Adipose tissue (tissue), 3 donors: Measurements from ENCODE around the gene PRUNE1. TPM values are rescaled to one million over a fixed set of nuclear protein-coding genes. Genes with fewer than 3 reads are reported as not detected.

Experiments used
- H3K27ac ChIP-seq: one replicate; pipeline ENCODE4 v1.5.1; 2013; ENCODE audit warnings: low read depth, low read length
- whole genome bisulfite sequencing, 3 donors: extraction: QIAGEN DNeasy Blood & Tissue Kit; methylation state at CpG; one replicate each; pipeline ENCODE4 v1.1.7; 2013; 5-methylcytosine and 5-hydroxymethylcytosine counted together
- polyA plus RNA-seq, 3 donors: library from polyadenylated mRNA; stranded (reverse); fragments of 200-250 nt; gene quantifications; one replicate each; pipeline ENCODE4 v1.2.3, GENCODE V29; 2013
- donor health status: healthy with polysubstance abuse.
- donor health status: Bipolar disorder and iron deficiency.
- donor health status: healthy.

Gene PRUNE1
- polyA plus RNA-seq, 3 donors = 8.6 to 14.2 (median 9.9) TPM

DNA sequence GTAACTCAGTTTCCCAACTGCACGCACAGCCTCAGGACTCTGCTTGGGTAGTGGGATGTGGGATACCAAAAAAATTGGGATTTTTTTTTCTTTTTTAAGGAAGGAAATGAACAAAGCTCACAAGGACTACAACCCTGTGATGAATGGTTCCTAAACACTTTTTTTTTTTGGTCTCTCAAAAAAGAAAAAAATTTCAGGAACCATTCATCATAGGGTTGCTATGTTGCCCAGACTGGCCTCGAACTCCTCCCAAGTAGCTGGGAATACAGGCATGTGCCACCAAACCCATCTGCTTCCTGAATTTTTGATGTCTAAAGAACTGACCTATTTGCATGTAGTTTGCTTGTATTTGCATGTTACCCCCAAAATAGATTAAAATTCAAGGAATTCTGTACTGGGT is 8.3 kb upstream of the PRUNE1 start:
- 70 to 87% (median 80%) methylated on average over 2 of the region's 2 CpGs for WGBS, 3 donors
- H3K27ac ChIP-seq = no peak overlapping the region

GRCh38 chr1:151000408-151000807 is 7.8 kb upstream of the PRUNE1 start:
- no peak overlapping the region for H3K27ac ChIP-seq
- WGBS, 3 donors = 89 to 96% (median 94%) methylated on average over 3 of the region's 3 CpGs

DNA sequence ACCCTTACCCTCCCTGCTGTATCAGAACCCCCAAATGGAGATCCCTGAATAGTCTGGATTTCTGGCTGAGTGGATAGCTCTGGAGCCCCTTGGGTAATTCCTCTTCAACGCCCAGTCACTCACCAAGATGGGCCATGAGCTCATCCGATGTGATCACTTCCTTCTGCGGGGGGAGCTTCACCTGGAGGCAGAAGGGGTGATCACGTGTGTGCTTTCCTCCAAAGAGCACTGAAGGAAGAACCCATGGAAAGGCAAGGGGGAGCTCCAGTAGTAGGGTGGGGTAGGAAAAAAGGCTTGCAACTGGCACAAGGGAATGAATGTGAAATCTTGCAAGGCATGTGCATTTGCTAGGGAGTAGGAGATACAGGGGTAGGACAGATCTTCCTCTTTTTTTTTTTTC is 6.6 kb upstream of the PRUNE1 start:
- WGBS, 3 donors = 45 to 82% (median 58%) methylated on average over 4 of the region's 4 CpGs
- H3K27ac ChIP-seq = no peak overlapping the region

DNA sequence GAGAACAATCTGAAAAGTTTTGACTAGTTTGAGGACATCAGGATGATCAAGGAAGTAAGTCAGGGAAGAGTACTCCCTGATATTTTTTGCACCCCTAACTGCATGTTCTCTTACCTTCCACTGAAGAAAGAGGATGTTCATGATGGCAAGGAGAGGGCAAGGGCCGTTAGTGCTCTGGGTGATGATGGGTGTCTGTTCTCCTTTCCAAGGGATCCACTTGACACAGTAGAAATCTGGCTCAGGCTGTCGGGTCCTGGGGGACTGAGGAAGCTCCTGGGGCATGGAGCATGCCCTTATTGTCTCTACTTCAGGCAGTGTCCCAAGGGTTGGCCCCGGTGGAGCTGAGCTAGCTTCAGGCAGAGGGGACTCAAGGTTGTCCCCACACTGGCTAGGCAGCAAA is 6.2 kb upstream of the PRUNE1 start:
- 62 to 82% (median 64%) methylated on average over 3 of the region's 3 CpGs for WGBS, 3 donors
- H3K27ac ChIP-seq = no peak overlapping the region

DNA sequence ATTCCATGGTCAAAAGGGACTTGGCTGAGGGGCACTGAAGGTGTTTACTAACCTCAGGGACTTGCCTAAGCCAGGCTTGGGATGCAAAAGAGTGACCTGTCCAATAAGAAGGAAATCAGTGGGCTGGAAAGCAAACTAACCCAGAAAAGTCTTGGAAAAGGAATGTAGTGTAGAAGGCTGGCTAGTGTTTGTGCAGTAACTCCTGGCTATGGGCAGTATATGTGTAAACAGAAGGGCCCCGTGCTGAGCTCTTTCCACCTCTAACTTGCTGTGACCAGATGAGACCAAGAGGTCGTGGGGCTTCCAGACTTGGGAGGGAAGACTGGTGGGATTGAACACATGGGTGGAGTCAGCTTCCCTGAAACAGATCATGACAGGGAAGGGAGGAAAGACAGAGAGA is 5.6 kb upstream of the PRUNE1 start:
- WGBS, 3 donors = 26 to 48% (median 38%) methylated on average over 2 of the region's 2 CpGs
- no peak overlapping the region for H3K27ac ChIP-seq

DNA sequence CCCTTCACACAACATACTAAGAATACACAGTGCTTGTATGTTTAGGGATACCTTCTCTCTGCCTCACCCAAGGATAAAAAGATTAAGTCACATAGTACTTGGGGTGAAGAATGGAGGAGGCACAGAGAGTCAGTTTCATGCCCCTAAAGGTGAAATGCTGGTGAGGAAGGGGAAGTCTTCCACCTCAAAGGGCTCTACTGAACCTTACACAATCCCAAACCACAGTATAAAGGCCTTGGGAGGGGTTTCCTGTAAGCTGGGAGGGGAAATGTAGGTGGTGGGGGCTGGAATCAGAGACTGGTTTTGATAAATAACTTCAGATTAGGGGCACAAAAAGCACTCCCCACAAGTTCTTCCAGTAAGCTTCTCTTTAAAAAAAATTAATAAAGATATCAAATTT is 5.1 kb upstream of the PRUNE1 start:
- H3K27ac ChIP-seq = peak overlapping the region; percentile 2

- H3K27ac ChIP-seq = no peak overlapping the region
- 2 to 21% (median 20%) methylated on average over 4 of the region's 4 CpGs for WGBS, 3 donors
Observed at GRCh38 chr1:151005729-151006319, 2.4 kb upstream of the PRUNE1 start.

DNA sequence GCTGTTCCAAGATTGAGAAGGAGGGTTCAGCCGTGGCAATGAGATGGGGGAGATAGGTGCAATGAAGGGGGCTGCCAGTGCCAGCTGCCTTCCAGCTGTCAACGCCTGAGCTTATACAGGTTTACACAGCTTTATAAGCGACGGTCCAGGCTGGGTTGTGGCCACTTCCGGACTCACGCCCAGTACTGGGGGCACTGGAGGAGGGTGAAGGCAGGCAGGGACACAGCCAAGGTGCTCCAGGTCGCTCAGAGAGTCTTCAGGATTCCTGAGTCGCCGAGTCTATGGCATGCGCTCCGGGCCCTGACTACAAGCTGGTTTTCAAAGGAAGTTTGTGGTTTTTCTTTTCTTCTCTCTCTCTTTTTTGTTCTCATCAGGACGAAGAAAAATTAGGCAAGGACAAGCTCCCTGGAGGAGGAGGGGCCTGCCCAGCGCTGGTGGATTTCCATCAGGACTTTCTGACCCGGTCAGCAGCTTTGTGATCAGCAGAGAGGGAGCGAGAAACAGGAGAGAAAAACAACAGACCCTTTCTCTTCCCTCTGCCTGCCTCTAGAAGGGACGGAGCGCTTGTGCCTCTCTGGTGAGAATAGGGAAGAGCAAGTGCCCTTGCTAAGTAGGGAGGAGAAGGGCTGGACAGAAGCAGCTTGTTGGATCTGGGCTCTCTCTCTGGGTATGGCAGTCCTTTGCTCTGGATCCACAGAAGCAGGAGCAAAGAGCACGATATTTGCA is 1.8 kb upstream of the PRUNE1 start, which contains the start of gene MINDY1:
Gene MINDY1 (minus strand): TSS at position 576 of the 726 bp plus-strand sequence. CDS start 4,285 bp downstream, outside the sequence.
- WGBS, 3 donors = 1 to 3% (median 2%) methylated on average over 18 of the region's 18 CpGs
- peak within 1 kb of the TSS; percentile 52 for H3K27ac ChIP-seq

DNA sequence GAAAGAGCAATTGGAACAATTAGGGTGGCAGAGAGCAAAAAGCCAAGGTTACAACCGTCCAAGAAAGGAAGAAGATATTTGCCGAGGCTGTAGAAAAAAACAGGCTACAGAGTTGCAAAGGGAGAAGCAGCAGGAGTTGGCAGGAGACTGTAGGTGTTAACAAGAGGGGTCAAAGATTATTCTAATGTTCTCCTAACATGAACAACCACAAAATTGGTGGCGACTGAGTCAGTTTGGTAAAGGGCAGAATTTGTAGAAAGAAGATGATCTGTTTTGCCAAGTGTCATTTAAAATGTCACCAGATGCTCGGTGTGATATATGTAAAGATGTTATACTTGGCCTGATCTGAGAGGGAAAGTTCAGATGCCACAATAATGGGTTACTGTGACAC is 401 bp upstream of the PRUNE1 start:
- WGBS, 3 donors = 7 to 15% (median 14%) methylated on average over 4 of the region's 4 CpGs
- peak overlapping the region; percentile 52 for H3K27ac ChIP-seq

- no peak overlapping the region for H3K27ac ChIP-seq
- WGBS, 3 donors = 50 to 57% (median 54%) methylated on average over 3 of the region's 3 CpGs
Observed at GRCh38 chr1:151009206-151009587, 948 bp downstream of the PRUNE1 start.

- WGBS, 3 donors = 95 to 97% (median 96%) methylated on average over 8 of the region's 8 CpGs
- H3K27ac ChIP-seq = no peak overlapping the region
Observed at GRCh38 chr1:151009674-151010345, 1.6 kb downstream of the PRUNE1 start.

DNA sequence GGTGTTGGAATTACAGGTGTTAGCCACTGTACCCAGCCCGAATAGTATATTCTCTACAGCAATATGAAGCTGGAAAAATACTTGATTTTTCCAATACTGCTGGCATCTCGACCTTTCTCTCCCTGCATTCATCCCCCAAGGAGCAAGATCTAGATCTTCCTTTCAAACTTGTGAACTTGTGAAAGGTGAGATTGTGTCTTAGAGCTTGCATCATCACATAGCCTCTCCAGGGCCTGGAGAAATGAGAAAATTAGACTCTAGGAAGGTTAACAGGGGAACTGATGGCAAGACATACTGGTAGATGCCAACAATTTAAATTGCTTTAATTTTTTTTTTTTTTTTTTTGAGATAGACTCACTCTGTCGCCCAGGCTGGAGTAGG is 2.1 kb downstream of the PRUNE1 start:
- H3K27ac ChIP-seq = no peak overlapping the region
- 86 to 93% (median 89%) methylated on average over 3 of the region's 3 CpGs for WGBS, 3 donors

- no peak overlapping the region for H3K27ac ChIP-seq
- WGBS, 3 donors = 67 to 69% (median 67%) methylated on average over 4 of the region's 4 CpGs
Observed at GRCh38 chr1:151011154-151011850, 3.1 kb downstream of the PRUNE1 start.

DNA sequence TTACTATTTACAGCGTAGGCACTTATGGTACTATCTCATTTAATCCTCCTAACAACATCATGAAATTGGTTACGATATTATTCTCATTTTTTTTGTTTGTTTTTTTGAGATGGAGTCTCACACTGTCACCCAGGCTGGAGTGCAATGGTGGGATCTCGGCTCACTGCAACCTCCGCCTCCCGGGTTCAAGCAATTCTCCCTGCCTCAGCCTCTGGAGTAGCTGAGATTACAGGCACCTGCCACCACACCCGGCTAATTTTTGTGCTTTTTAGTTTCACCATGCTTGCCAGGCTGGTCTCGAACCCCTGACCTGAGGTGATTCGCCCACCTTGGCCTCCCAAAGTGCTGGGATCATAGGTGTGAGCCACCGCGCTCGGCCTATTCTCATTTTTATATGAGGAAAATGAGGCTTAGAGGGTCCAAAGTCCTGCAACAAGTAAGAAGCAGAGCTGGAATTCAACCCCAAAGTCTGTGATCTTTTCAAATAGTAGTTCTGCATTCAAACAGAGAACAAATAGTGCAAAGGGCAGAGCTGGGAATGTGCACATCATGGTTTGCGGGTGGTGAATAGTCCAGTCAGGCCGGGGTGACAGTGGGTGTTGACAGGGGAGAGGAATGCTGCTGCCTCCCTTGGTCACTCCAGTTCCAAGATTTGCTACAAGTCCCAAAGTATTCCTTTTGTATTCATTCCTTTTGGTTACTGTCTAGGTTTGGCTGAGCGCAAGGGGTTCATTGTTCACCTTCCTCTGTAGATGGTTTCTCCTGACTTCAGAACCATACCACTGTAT is 4.6 kb downstream of the PRUNE1 start:
- 83 to 92% (median 88%) methylated on average over 14 of the region's 14 CpGs for WGBS, 3 donors
- no peak overlapping the region for H3K27ac ChIP-seq

DNA sequence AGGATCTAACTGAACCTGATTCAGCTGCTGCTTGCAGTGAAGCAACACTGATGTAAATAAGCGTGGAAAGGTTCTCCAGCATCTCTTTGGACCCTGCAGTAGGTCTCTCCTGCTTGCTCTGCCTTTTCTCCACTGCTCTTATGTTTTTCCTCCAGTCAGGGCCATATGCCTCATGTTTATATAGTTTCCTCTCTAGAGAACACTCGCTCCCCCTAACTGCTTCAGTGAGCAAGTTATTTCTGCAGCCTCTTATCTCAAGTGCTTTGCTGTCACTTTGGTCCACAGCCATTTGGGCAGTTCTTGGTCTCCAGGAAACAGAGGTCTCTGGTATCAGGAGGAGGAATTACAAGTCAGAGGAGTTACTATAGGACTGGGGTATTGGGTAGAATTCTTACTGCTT is 5.3 kb downstream of the PRUNE1 start:
- no peak overlapping the region for H3K27ac ChIP-seq

GRCh38 chr1:151024540-151025146 is 16.4 kb downstream of the PRUNE1 start:
- no peak overlapping the region for H3K27ac ChIP-seq
- 24 to 27% (median 26%) methylated on average over 6 of the region's 6 CpGs for WGBS, 3 donors

More for the DNA sequence above, 5.3 kb downstream of the PRUNE1 start:
- WGBS, 3 donors = 30 to 64% (median 57%) methylated on average over 2 of the region's 2 CpGs

GRCh38 chr1:151026460-151026859 is 18.2 kb downstream of the PRUNE1 start:
- no peak overlapping the region for H3K27ac ChIP-seq

DNA sequence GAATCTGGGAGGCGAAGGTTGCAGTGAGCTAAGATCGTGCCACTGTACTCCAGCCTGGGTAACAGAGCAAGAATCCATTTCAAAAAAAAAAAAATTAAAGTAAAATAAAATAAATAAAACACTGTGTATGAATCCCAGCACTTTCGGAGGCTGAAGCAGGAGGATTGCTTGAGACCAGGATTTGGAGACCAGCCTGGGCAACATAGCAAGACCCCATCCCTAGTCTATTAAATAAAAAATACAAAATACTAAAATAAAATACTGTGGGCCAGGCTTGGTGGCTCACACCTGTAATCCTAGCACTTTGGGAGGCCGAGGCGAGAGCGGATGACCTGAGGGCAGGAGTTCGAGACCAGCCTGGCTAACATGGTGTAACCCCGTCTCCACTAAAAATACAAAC is 23.9 kb downstream of the PRUNE1 start:
- H3K27ac ChIP-seq = no peak overlapping the region

More for the DNA sequence above, 23.9 kb downstream of the PRUNE1 start:
- WGBS, 3 donors = 96 to 100% (median 99%) methylated on average over 8 of the region's 8 CpGs
